CD4-positive, alpha-beta T cell treated with Interleukin-6 at 100 ng/mL for 8 hours (primary cell): ENCODE data around the gene CTSZ.

Experiments
- DNase-seq: peaks from one replicate; pipeline ENCODE4 v3.0.0-alpha.2; 2020; ENCODE audit warnings: mixed read lengths, low spot score

CTSZ gene

GRCh38 chr20:59031564-59032022, 24.5 kb upstream of the CTSZ start:
- DNase-seq, result no peak

DNA sequence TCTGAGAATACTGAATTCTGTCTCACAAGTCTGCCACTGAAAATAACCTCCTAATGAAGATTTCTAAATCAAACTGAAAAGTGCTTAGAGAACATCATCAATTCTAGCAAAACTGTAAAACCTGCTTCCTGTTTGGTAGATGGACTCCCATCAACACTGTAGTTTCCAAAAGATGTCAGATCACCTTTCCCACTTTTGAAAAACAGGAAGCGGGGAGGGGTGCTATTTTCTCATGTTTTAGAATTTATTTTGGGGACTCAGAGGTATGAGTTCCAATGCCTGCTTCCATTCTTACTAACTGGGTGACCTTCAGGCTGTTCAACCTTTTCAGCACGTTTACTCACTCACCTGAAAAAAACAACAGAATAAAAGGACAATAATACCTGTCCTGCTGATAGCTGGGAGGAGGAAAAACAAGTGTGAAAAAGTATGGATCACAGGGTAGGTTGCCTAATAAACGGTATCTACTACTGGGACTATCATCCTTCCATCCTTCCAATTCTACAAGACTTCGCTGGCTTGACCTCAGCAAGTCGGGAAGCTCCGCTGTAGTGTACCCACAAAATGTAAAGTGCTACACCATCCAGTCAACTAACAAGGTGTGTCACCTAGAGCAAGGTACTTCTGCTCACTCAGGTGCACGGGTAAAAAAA, 24.0 kb upstream of the CTSZ start:
- DNase-seq, result no peak

GRCh38 chr20:59028812-59029211, 21.8 kb upstream of the CTSZ start:
- no peak for DNase-seq

DNA sequence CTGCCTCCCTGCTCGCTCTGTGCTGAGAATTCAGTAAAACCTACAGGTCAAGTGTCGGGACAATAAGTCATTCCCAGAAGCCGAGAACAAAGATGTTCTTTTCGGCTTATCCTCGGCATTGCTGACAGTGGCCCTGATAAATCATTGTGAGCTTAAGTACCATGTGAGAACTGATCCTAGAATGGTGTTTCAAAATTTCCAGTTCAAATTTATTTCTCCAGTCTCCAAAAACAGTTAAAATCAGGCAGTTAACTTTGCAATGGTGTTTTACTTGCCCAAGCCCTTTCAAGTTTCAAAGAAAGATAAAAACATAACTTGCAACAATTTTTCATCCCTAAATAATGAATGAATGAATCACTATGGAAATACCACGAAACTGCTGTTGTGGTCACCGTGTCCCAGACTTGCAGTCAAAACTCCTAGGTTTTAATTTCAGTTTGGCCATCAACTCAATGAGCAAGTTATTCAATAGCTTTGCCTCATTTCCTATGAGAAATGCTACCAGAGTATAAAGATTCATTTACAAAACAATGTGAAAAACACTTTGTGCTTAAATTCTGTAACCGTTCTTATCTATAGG, 20.8 kb upstream of the CTSZ start:
- DNase-seq, result no peak

GRCh38 chr20:59026904-59027740, 20.1 kb upstream of the CTSZ start:
- DNase-seq, result no peak

- DNase-seq, result no peak
Measured at GRCh38 chr20:59025511-59025910, 18.5 kb upstream of the CTSZ start.

GRCh38 chr20:59025086-59025485, 18.0 kb upstream of the CTSZ start:
- DNase-seq, result no peak

GRCh38 chr20:59024111-59024530, 17.1 kb upstream of the CTSZ start:
- no peak for DNase-seq

- no peak for DNase-seq
Measured at GRCh38 chr20:59023616-59024015, 16.6 kb upstream of the CTSZ start.

DNA sequence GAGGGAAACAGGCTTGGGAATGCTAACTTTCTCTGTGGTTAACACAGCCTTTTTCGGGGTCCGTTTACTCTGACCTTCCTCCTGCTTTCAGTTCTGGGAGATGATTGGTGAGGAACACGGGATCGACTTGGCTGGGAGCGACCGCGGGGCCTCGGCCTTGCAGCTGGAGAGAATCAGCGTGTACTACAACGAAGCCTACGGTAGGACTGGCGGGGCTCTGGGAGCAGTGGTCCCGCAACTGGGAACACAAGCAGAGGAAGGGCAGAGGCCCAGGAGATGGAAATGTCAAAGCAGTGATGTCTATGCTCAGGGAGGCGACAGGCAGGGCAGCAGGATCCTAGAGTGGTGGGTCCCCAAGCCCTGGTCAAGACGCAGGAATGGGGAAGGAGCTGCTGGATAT, 15.7 kb upstream of the CTSZ start:
- DNase-seq, result no peak

DNA sequence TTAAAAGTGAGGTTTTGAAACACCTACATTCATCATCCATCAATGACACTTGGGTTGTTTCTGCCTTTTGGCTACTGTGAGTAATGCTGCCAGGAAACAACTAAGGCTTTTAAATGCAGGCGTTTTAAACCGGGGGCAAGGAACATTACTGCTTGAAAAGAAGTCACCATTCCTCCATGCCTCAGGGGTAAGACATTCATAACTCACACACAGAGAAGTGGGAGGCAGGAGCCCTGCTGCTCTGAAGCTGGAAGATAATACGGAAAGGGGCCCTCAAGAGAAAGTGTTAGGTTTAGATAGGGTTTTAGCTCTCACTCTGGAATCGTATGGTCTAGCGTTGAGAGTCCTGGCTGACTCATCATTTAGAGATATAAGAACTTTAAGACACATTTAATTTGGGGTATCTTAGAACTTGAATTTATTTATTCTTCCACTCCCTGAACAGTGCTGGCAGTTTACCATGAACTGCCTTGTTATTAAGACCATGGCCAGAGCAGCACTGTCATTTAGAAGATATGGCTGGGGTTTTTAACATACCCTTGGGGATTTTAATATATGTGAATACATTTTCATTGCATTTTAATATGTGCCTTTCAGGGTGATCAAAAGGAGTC, 14.0 kb upstream of the CTSZ start:
- DNase-seq, result no peak

- no peak for DNase-seq
Measured at GRCh38 chr20:59019217-59019616, 12.2 kb upstream of the CTSZ start, which contains the start of gene TUBB1. Gene TUBB1, plus strand, starts transcription at chr20:59019429. Its CDS starts 94 bp downstream, at chr20:59019523.

- no peak for DNase-seq
Measured at GRCh38 chr20:59018817-59019216, 11.8 kb upstream of the CTSZ start.

DNA sequence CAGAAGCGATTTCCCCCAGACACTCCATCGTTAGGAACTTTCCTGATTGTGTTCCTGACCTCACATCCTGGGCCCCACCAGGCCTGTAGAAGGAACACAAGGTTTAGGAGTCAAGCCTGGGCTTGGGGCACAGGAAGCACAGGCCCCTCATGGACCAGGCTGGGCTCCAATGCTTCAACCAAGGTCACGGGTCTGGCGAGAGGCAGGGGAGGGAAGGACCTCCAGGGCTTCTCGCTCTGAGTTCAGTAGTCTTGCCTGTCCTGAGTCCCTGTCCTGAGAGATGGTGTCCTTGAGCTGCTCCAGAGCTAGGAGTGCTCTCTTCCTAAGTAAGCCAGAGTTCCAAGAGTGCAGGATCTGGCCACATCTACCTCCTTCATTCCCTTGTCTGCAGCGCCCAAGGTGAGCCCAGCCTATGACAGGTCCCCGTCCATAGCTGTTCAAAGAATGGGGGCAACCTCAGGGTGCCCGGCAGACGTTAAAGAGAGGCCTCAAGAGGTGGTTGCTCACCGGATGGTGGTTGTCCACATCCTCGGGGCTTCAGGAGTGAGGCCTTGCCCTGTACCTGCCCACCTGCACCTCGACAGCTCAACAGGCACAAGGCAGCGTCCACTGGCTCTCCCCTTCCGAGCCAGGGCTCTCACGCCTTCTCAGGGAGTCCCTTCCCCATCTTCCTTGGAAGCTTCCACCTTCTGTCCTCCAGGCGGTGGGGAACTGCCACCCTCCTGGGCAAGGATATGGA, 10.6 kb upstream of the CTSZ start:
- no peak for DNase-seq

GRCh38 chr20:59016795-59017492, 9.9 kb upstream of the CTSZ start:
- no peak for DNase-seq

DNA sequence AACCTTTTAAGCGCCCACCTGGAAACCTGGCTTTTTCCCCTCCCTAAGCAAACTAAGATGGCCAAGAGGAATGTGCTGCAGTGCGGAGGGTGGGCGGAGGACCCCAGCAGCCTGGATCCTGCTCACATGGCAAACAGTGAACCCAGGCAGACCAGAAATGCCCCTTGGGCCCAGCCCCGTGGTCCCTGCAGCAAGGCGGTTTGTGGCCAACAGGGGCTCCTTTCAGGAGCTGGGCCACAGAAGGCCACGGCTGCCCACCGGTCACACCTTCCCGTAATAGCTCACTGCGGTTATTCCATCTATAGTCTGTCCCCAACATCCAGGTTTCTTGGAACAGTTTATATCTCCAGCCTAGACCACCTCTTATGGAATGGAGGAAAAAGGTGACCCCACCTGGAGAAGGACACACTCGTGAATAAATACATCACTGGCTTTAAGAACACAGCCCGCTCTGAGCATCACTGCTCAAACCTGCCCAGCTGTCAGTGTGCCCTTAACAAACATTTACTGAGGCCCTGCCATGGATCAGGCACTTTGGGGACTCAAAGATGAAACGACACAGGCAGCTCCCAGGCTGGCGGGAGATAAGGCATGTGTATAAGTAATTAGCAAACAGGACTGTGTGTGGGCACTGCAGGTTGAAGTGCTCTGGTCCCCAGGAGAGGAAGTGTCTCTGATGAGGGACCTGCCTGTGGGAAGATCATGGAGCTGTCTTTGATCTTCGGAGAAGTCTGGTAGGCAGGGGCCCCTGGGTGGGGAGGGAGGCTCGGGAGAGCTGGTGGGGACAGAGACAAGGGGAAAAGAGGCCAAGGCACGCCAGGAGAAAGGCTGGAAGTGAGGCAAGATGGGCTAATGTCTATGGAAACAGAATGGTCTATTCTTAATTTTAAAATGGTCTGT, 9.0 kb upstream of the CTSZ start:
- DNase-seq, result no peak

- no peak for DNase-seq
Measured at GRCh38 chr20:59015411-59015810, 8.4 kb upstream of the CTSZ start.

- DNase-seq, result no peak
Measured at GRCh38 chr20:59014680-59015389, 7.8 kb upstream of the CTSZ start.

DNA sequence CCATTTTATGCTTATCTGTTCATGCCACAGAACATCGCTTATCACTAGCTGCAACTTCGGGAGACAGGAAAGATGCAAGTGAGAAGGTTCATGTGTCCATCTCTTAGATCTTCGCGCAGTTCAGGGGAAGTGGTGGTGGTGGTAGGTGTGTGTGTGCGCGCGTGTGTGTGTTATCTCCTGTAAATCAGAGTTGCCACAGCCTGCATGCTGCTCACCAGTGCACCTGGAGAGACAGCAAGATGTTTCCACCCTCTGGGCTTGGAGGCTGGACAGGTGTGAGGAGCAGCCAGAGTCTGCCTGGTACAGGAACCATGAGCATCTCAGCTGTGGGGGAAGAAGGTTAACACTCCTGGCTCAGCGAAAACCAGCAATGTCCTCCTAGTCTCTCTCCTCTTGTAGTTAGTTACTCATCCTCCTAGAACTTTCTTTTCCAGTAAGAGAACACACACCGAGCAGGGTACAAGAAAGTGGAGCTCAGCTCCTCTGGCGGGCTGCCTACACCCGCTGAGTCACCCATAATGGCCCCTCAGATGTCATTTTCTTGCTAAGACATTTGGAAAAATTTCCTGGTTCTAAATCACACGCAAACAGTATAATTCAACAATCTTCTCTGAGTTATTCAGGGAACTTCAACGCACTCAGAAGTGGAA, 7.0 kb upstream of the CTSZ start:
- DNase-seq, result peak; percentile 26
